ENCODE measurements around the gene LRRC59.
A peak's percentile ranks its signal among the peaks of the same experiment; 100 is the strongest.
"Not testable (repeated sequence)": the region's sequence is repeated elsewhere in the genome, so short reads cannot be mapped to it uniquely, and the experiment has no call there.

Gene LRRC59

DNA sequence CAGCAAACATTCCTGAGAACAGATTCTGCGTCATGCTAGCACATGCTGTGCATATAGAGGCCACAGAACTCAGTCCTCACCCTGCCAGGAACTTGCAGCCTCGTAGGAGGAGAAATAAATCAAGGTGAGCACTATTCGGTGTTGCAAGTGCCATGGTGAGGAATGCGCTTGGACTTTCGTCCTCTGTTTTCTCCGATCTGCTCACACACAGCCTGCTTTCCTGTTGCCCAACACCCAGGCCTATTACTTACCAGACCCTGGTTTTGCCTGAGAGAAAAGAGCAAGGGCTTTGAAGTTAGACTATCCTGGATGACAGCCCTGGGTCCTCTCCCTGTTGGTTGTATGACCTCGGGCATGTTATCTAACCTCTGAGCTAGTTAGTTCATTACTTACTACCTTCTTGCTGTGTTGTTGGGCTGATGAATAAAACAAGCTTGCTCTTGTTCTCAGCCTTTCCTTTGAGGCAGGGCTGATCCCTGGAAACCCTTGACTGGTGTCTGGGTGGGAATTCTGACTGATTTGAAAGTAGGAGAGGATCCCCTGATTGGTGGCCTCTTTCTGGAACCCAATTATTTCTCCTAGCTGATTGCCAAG is 31.6 kb upstream of the LRRC59 start:
- Histone ChIP-seq H3K79me2 (ENCODE audit: low read length) (peaks cover 29% of the 10 kb centered on the region), H2AFZ (ENCODE audit: low read depth, low read length) (no peak overlapping the region), H3K27ac (ENCODE audit: low read length) (no peak overlapping the region), H3K36me3 (replicated peaks; ENCODE audit: low read depth, low read length) (peaks cover 12% of the 10 kb centered on the region), H3K4me3 (ENCODE audit: low read length) (no peak overlapping the region), H3K4me2 (ENCODE audit: low read length) (no peak overlapping the region), H3K4me1 (ENCODE audit: low read length) (peaks cover 24% of the 10 kb centered on the region), H3K27me3 (ENCODE audit: low read depth, low read length) (no peaks in the 10 kb centered on the region), H3K9me3 (ENCODE audit: insufficient read depth, low read length) (no peaks in the 10 kb centered on the region), H3K9ac (ENCODE audit: low read length) (no peak overlapping the region), H4K20me1 (ENCODE audit: insufficient read depth, low read length) (no peaks in the 10 kb centered on the region)
- TF ChIP-seq, protein P1, sequence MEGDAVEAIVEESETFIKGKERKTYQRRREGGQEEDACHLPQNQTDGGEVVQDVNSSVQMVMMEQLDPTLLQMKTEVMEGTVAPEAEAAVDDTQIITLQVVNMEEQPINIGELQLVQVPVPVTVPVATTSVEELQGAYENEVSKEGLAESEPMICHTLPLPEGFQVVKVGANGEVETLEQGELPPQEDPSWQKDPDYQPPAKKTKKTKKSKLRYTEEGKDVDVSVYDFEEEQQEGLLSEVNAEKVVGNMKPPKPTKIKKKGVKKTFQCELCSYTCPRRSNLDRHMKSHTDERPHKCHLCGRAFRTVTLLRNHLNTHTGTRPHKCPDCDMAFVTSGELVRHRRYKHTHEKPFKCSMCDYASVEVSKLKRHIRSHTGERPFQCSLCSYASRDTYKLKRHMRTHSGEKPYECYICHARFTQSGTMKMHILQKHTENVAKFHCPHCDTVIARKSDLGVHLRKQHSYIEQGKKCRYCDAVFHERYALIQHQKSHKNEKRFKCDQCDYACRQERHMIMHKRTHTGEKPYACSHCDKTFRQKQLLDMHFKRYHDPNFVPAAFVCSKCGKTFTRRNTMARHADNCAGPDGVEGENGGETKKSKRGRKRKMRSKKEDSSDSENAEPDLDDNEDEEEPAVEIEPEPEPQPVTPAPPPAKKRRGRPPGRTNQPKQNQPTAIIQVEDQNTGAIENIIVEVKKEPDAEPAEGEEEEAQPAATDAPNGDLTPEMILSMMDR (IDR thresholded peaks at IDR 0.05; ENCODE audit: low read depth, low read length): no peak
- TF ChIP-seq EZH2phosphoT487 (IDR thresholded peaks at IDR 0.05; ENCODE audit: low read depth): no peak

DNA sequence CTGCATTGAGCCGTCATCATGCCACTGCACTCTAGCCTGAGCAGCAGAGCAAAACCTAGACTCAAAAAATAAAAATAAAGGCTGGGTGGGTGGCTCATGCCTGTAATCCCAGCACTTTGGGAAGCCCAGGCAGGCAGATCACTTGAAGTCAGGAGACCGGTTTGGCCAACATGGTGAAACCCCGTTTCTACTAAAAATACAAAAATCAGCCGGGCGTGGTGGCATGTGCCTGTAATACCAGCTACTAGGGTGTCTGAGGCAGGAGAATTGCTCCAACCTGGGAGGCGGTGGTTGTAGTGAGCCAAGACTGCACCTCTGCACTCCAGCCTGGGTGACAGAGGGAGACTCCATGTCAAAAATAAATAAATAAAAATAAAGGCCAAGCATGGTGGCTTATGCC is 30.8 kb upstream of the LRRC59 start:
- H3K27me3 ChIP-seq (ENCODE audit: low read depth, low read length); H3K36me3 ChIP-seq (replicated peaks; ENCODE audit: low read depth, low read length); H3K27ac ChIP-seq (ENCODE audit: low read length); H3K9ac ChIP-seq (ENCODE audit: low read length); H3K4me3 ChIP-seq (ENCODE audit: low read length); H3K9me3 ChIP-seq (ENCODE audit: insufficient read depth, low read length); H2AFZ ChIP-seq (ENCODE audit: low read depth, low read length); H4K20me1 ChIP-seq (ENCODE audit: insufficient read depth, low read length); H3K4me2 ChIP-seq (ENCODE audit: low read length): not testable (repeated sequence)
- H3K79me2 ChIP-seq (ENCODE audit: low read length): peaks cover 29% of the 10 kb centered on the region
- peaks cover 29% of the 10 kb centered on the region for H3K4me1 ChIP-seq (ENCODE audit: low read length)

DNA sequence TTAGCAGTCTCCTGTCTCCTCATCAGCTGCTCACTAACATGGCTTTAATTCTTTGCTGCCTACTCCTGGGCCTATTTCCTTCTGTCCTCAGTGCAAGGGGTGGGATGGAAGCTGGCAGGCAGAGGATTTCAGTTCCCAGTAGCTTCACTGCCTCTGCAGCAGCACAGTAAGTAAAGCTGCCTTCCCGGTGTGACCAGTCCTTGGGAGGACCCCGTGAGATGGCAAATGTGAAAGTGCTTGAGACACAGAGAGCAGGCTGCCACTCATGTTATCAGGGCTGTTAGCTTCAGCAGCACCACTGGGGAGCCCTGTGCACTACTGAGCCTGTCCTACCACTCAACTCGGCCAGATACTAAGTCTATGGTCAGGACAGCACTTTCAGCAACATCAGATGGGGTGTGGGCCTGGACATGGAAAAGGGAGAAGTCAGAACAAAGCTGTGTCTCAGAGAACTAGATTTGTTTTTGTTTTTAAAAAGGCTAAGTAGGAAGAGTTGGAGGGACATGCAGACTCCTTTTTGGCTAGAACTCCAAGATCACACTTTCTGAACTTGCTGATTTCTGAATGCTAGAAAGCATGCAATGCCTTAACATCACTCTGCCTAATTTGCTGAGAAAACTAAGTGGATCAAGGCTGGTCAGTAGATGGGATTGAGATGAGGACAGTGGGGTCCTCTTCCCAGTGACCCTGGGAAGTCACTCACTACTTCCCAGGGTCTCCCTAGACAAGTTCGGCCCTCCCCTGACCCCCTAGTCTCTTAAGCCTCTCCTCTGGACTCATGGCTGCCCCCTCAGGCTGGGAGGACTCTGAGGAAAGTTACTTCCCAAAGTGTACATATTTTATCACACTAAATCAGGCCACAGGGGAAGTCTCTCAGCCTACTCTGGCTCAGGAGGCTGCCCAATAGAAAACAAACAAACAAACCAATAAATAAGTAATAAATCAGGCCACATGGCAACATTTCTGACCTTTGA is 29.8 kb upstream of the LRRC59 start:
- Histone ChIP-seq H3K36me3 (replicated peaks; ENCODE audit: low read depth, low read length) (peaks cover 10% of the 10 kb centered on the region), H3K4me3 (ENCODE audit: low read length) (peak overlapping the region; percentile 88), H4K20me1 (ENCODE audit: insufficient read depth, low read length) (no peaks in the 10 kb centered on the region), H3K79me2 (ENCODE audit: low read length) (peaks cover 29% of the 10 kb centered on the region), H3K4me1 (ENCODE audit: low read length) (peaks cover 35% of the 10 kb centered on the region), H3K27ac (ENCODE audit: low read length) (peak overlapping the region; percentile 73), H3K9ac (ENCODE audit: low read length) (peak overlapping the region; percentile 90), H3K27me3 (ENCODE audit: low read depth, low read length) (no peaks in the 10 kb centered on the region), H2AFZ (ENCODE audit: low read depth, low read length) (no peak overlapping the region), H3K9me3 (ENCODE audit: insufficient read depth, low read length) (no peaks in the 10 kb centered on the region), H3K4me2 (ENCODE audit: low read length) (peak overlapping the region; percentile 96)
- TF ChIP-seq, protein P1 (IDR thresholded peaks at IDR 0.05; ENCODE audit: low read depth, low read length): peak; percentile 62
- TF ChIP-seq EZH2phosphoT487 (IDR thresholded peaks at IDR 0.05; ENCODE audit: low read depth): no peak

DNA sequence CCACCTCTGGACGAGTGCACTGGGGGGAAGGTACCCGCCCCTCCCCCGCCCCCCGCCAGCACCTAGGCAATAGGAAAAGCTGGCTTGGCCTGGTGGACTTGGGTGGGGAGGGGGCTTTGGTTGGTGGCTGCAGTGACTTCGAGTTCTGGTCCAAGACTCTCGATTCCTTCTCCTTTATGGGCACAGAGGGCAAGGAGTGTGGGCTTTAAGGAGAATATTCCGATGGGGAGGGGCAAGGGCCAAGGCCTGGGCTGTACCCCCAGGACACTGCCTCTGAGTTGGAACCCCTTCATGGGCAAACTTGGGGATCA is 29.1 kb upstream of the LRRC59 start:
- H3K4me2 ChIP-seq (ENCODE audit: low read length): peak overlapping the region; percentile 96
- peaks cover 10% of the 10 kb centered on the region for H3K36me3 ChIP-seq (replicated peaks; ENCODE audit: low read depth, low read length)
- H3K9me3 ChIP-seq (ENCODE audit: insufficient read depth, low read length): no peaks in the 10 kb centered on the region
- H3K27ac ChIP-seq (ENCODE audit: low read length): peak overlapping the region; percentile 73
- peak overlapping the region; percentile 90 for H3K9ac ChIP-seq (ENCODE audit: low read length)
- H4K20me1 ChIP-seq (ENCODE audit: insufficient read depth, low read length): no peaks in the 10 kb centered on the region
- no peak overlapping the region for H2AFZ ChIP-seq (ENCODE audit: low read depth, low read length)
- no peak for TF ChIP-seq EZH2phosphoT487 (IDR thresholded peaks at IDR 0.05; ENCODE audit: low read depth)
- TF ChIP-seq, protein P1 (IDR thresholded peaks at IDR 0.05; ENCODE audit: low read depth, low read length): no peak
- H3K4me1 ChIP-seq (ENCODE audit: low read length): peaks cover 41% of the 10 kb centered on the region
- H3K27me3 ChIP-seq (ENCODE audit: low read depth, low read length): no peaks in the 10 kb centered on the region
- peaks cover 29% of the 10 kb centered on the region for H3K79me2 ChIP-seq (ENCODE audit: low read length)
- H3K4me3 ChIP-seq (ENCODE audit: low read length): peak overlapping the region; percentile 88

Measured in OCI-LY3 (cell line).